SK-N-SH (cell line): ENCODE data around the gene BRICD5. TPM values are rescaled to one million over a fixed set of nuclear protein-coding genes. Genes with fewer than 3 reads are reported as not detected.

ENCODE experiments used
- CTCF ChIA-PET: fragments of 300-600, 350-600 bp; formaldehyde crosslinking; extraction: SDS; loops from one replicate; lab custom pipeline; 2021; lab: Yijun Ruan, JAX
- POLR2A ChIA-PET: fragments of 350-600 bp; sonication (Branson Sonifier 250); formaldehyde crosslinking; extraction: SDS; loops from one replicate; lab custom pipeline; 2020; ENCODE audit warnings: antibody characterized with exemption, inconsistent platforms; lab: Yijun Ruan, JAX
- DNase-seq: peaks from one replicate; pipeline ENCODE4 v3.0.0; 2012
- H2AFZ ChIP-seq: fragments of 200-600 bp; sonication (generic); 2 replicates; pipeline ENCODE4 v1.8.1; 2016; ENCODE audit warnings: antibody characterized with exemption, mild to moderate bottlenecking, low read depth
- H3F3A ChIP-seq: fragments of 200-600 bp; sonication (generic); replicated peaks from 2 replicates; pipeline ENCODE3; 2016; ENCODE audit warnings: antibody characterized with exemption, mild to moderate bottlenecking; ENCODE audit not compliant: insufficient read depth
- H3K27ac ChIP-seq, 2 experiments: fragments of 200-500 bp in 1 of 2; fragments of 200-600 bp in 1 of 2; sonication (Bioruptor generic) in 1 of 2; sonication (generic), shearing (Covaris generic) in 1 of 2; 2 replicates each; pipeline versions ENCODE4 v1.5.1 to v1.6.1; 2014 to 2016; ENCODE audit warnings: low read depth in 2 of 2, inconsistent platforms in 1 of 2, low read length in 1 of 2, mild to moderate bottlenecking in 1 of 2, mixed read lengths in 1 of 2
- H3K27me3 ChIP-seq: fragments of 200-600 bp; sonication (generic), shearing (Covaris generic); 2 replicates; pipeline ENCODE4 v1.6.1; 2016; ENCODE audit warnings: mixed run types; ENCODE audit not compliant: insufficient read depth
- H3K36me3 ChIP-seq, 2 experiments: fragments of 200-500 bp in 1 of 2; fragments of 200-600 bp in 1 of 2; sonication (Bioruptor generic) in 1 of 2; sonication (generic) in 1 of 2; replicated peaks in 1 of 2; 2 replicates each; pipeline versions ENCODE3 to v1.5.1; 2014 to 2016; ENCODE audit warnings: low read length in 1 of 2, mild to moderate bottlenecking in 1 of 2; ENCODE audit not compliant: insufficient read depth in 2 of 2, control insufficient read depth in 1 of 2
- H3K4me1 ChIP-seq, 2 experiments: fragments of 200-500 bp in 1 of 2; fragments of 200-600 bp in 1 of 2; sonication (Bioruptor generic) in 1 of 2; sonication (generic), shearing (Covaris generic) in 1 of 2; 2 replicates each; pipeline versions ENCODE4 v1.5.1 to v1.6.1; 2014 to 2016; ENCODE audit warnings: low read depth in 1 of 2, low read length in 1 of 2, mixed run types in 1 of 2; ENCODE audit not compliant: insufficient read depth in 2 of 2, control insufficient read depth in 1 of 2
- H3K4me2 ChIP-seq: fragments of 200-600 bp; sonication (generic), shearing (Covaris generic); 2 replicates; pipeline ENCODE4 v1.6.1; 2017; ENCODE audit warnings: mixed run types
- H3K4me3 ChIP-seq, 2 experiments: fragments of 200-500 bp in 1 of 2; fragments of 200-600 bp in 1 of 2; sonication (Bioruptor generic) in 1 of 2; sonication (generic), shearing (Covaris generic) in 1 of 2; 2 replicates each; pipeline versions ENCODE4 v1.5.1 to v1.8.1; 2014 to 2016; ENCODE audit warnings: low read depth in 2 of 2, inconsistent platforms in 1 of 2, low read length in 1 of 2, mild to moderate bottlenecking in 1 of 2, mixed read lengths in 1 of 2, moderate library complexity in 1 of 2
- H3K79me2 ChIP-seq: fragments of 200-600 bp; sonication (generic); 2 replicates; pipeline ENCODE4 v1.8.1; 2017; ENCODE audit warnings: mild to moderate bottlenecking; ENCODE audit not compliant: insufficient read depth
- H3K9ac ChIP-seq: fragments of 200-600 bp; sonication (generic); 2 replicates; pipeline ENCODE4 v1.6.1; 2017; ENCODE audit warnings: mixed run types
- H3K9me2 ChIP-seq: fragments of 200-600 bp; sonication (generic); 2 replicates; pipeline ENCODE4 v1.6.1; 2017; ENCODE audit warnings: mixed run types
- H3K9me3 ChIP-seq: fragments of 200-600 bp; sonication (generic); 2 replicates; pipeline ENCODE4 v1.6.1; 2017; ENCODE audit warnings: mixed run types, mild to moderate bottlenecking, moderate library complexity
- H4K20me1 ChIP-seq: fragments of 200-600 bp; sonication (generic); 2 replicates; pipeline ENCODE4 v1.6.1; 2017; ENCODE audit warnings: mild to moderate bottlenecking, mixed run types; ENCODE audit not compliant: insufficient read depth
- CTCF ChIP-seq: fragments of 200-600 bp; sonication (generic); IDR thresholded peaks from 2 replicates; pipeline ENCODE4 v1.6.1; 2017; ENCODE audit warnings: antibody characterized with exemption, mild to moderate bottlenecking, moderate library complexity
- ELF1 ChIP-seq: IDR thresholded peaks from 2 replicates; pipeline ENCODE4 v1.4.0; 2012
- EP300 ChIP-seq, 2 experiments: IDR thresholded peaks; 2 replicates each; pipeline versions ENCODE4 v1.4.0 to v1.6.1; 2012; ENCODE audit warnings: borderline replicate concordance in 1 of 2, low read depth in 1 of 2, low read length in 1 of 2
- FOSL2 ChIP-seq: IDR thresholded peaks from 2 replicates; pipeline ENCODE4 v1.4.0; 2012; ENCODE audit warnings: low read depth, mild to moderate bottlenecking, moderate library complexity, borderline replicate concordance
- FOXJ3 ChIP-seq: sonication (generic); formaldehyde crosslinking; IDR thresholded peaks from 2 replicates; pipeline ENCODE4 v1.5.1; 2020; ENCODE audit warnings: mild to moderate bottlenecking, missing genetic modification reagents
- GATA2 ChIP-seq: sonication (generic); formaldehyde crosslinking; IDR thresholded peaks from 2 replicates; pipeline ENCODE4 v1.5.0; 2020; ENCODE audit warnings: mild to moderate bottlenecking, missing genetic modification reagents
- JUND ChIP-seq: IDR thresholded peaks from 2 replicates; pipeline ENCODE4 v1.4.0; 2012
- MXI1 ChIP-seq: IDR thresholded peaks from 2 replicates; pipeline ENCODE4 v1.6.1; 2012; ENCODE audit warnings: mild to moderate bottlenecking, low read depth, low read length, improper control_type of control experiment
- NFIC ChIP-seq: IDR thresholded peaks from 2 replicates; pipeline ENCODE4 v1.4.0; 2012; ENCODE audit warnings: borderline replicate concordance
- NRF1 ChIP-seq: IDR thresholded peaks from 2 replicates; pipeline ENCODE4 v1.6.1; 2012; ENCODE audit warnings: low read depth, mild to moderate bottlenecking, low read length
- POLR2AphosphoS5 ChIP-seq: IDR thresholded peaks from 2 replicates; pipeline ENCODE4 v1.6.1; 2012; ENCODE audit warnings: low read depth, low read length
- RCOR1 ChIP-seq: fragments of 150-350 bp; IDR thresholded peaks from 2 replicates; pipeline ENCODE4 v1.6.1; 2017; ENCODE audit warnings: antibody characterized with exemption, low read length
- RFX5 ChIP-seq: IDR thresholded peaks from 2 replicates; pipeline ENCODE4 v1.6.1; 2012; ENCODE audit warnings: mild to moderate bottlenecking, improper control_type of control experiment, low read length
- SIN3A ChIP-seq: IDR thresholded peaks from 2 replicates; pipeline ENCODE4 v1.6.1; 2012; ENCODE audit warnings: low read depth, mild to moderate bottlenecking, low read length, moderate library complexity, borderline replicate concordance
- TCF12 ChIP-seq: IDR thresholded peaks from 2 replicates; pipeline ENCODE4 v1.4.0; 2012
- TEAD4 ChIP-seq: IDR thresholded peaks from 2 replicates; pipeline ENCODE4 v1.4.0; 2012; ENCODE audit warnings: mild to moderate bottlenecking, borderline replicate concordance; ENCODE audit not compliant: insufficient read depth
- USF1 ChIP-seq: IDR thresholded peaks from 2 replicates; pipeline ENCODE4 v1.4.0; 2012; ENCODE audit warnings: low read depth, borderline replicate concordance
- YY1 ChIP-seq: IDR thresholded peaks from 2 replicates; pipeline ENCODE4 v1.4.0; 2012; ENCODE audit warnings: low read depth, mild to moderate bottlenecking
- ZBTB33 ChIP-seq: IDR thresholded peaks from 2 replicates; pipeline ENCODE4 v1.4.0; 2012; ENCODE audit warnings: low read depth, borderline replicate concordance
- WGBS: methylation state at CpG from one replicate; pipeline ENCODE4 v1.1.6; 2017; ENCODE audit warnings: low lambda C conversion rate; 5-methylcytosine and 5-hydroxymethylcytosine counted together
- polyA plus RNA-seq, 3 experiments: library from polyadenylated mRNA; depleted of rRNA; stranded (reverse); fragments of >200 nt; gene quantifications; 2 replicates each; pipeline ENCODE4 v1.2.3, GENCODE V29; 2012
- TF ChIP-seq, protein P1 (sequence below): IDR thresholded peaks from 2 replicates; pipeline ENCODE4 v1.4.0; 2012; ENCODE audit warnings: low read depth

The BRICD5 gene
- polyA plus RNA-seq, 1 of the 3 experiments (the other 2 are of a cell fraction): 2.3 TPM

GRCh38 chr16:2172688-2173335, 37.9 kb downstream of the BRICD5 start:
- WGBS: 95% methylated on average over 24 of the region's 29 CpGs
- no peak overlapping the region for H2AFZ ChIP-seq

DNA sequence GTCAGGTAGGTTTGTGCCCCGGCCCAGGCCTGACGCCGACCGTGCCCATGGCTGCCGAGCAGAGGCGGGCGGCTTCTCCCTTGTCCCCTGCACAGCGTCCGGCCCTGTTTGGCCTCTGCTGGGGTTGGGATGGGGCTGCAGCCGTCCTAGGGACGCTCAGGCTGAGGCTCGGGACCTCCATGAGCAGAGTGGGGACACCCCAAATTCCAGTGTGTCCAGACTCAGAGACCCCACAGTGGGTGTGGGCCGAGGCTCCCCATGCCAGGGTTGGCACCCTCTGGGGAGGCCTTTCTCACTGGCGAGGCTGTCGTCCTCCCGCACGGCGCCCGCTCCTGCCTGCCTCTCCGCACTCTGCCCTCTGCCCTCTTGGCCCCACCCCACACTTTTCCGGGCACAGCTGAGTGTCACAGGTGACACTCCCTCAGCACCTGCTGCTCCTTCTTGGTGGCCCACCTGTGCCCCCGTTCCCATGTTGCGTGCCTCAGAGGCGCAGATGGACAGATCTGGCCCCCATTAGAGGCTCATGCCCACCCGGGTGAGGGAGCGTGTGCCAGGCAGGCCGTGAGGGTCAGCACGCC, 39.0 kb downstream of the BRICD5 start:
- H3K4me1 ChIP-seq: no peaks in the 10 kb centered on the region
- no peak overlapping the region for H3K4me2 ChIP-seq
- peaks cover 0 to 78% of the 10 kb centered on the region in 2 experiments for H3K36me3 ChIP-seq
- ChIA-PET POLR2A (no interaction called here), CTCF (no interaction called here)
- TF ChIP-seq NFIC (no peak), POLR2AphosphoS5 (no peak), EP300 (IDR thresholded peaks at IDR 0.05; ENCODE audit: borderline replicate concordance in 1 of 2, low read depth in 1 of 2, low read length in 1 of 2) (no peak), FOSL2 (no peak), FOXJ3 (CRISPR knock-in tag) (no peak), GATA2 (CRISPR knock-in tag) (no peak), RFX5 (no peak), CTCF (no peak), SIN3A (no peak), USF1 (no peak), TCF12 (no peak), YY1 (no peak), NRF1 (no peak), RCOR1 (no peak), MXI1 (no peak), JUND (no peak), ELF1 (no peak), ZBTB33 (no peak)
- TF ChIP-seq, protein P1, sequence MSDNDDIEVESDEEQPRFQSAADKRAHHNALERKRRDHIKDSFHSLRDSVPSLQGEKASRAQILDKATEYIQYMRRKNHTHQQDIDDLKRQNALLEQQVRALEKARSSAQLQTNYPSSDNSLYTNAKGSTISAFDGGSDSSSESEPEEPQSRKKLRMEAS: no peak
- no peaks in the 10 kb centered on the region for H3K9me2 ChIP-seq
- no peaks in the 10 kb centered on the region for H3K27me3 ChIP-seq
- no peak overlapping the region for H3K27ac ChIP-seq
- H3K79me2 ChIP-seq: peaks cover 3% of the 10 kb centered on the region; the same call in 1 of the 2 replicates
- no peak overlapping the region for H3K9ac ChIP-seq
- H3K9me3 ChIP-seq: no peaks in the 10 kb centered on the region
- no peak for DNase-seq
- 0 out of 2 replicates have a peak, but pooled peaks cover 5% of the 10 kb centered on the region for H4K20me1 ChIP-seq
- WGBS: 92% methylated on average over 15 of the region's 28 CpGs
- H3K4me3 ChIP-seq: no peak overlapping the region
- H3F3A ChIP-seq: no peaks in the 10 kb centered on the region
- H2AFZ ChIP-seq: no peak overlapping the region

More at GRCh38 chr16:2172688-2173335, 37.9 kb downstream of the BRICD5 start:
- H3F3A ChIP-seq: no peaks in the 10 kb centered on the region
- TF ChIP-seq TEAD4: no peak
- no peak for TF ChIP-seq NFIC
- TF ChIP-seq RFX5: no peak
- no peak for TF ChIP-seq USF1
- TF ChIP-seq RCOR1: no peak
- H3K4me3 ChIP-seq: no peak overlapping the region
- no peak overlapping the region for H3K27ac ChIP-seq
- H3K4me1 ChIP-seq: no peaks in the 10 kb centered on the region
- H4K20me1 ChIP-seq: 0 out of 2 replicates have a peak, but pooled peaks cover 1% of the 10 kb centered on the region
- H3K9me2 ChIP-seq: no peaks in the 10 kb centered on the region
- no peak for DNase-seq
- POLR2A ChIA-PET: no interaction called here
- H3K4me2 ChIP-seq: no peak overlapping the region
- no peaks in the 10 kb centered on the region for H3K9me3 ChIP-seq
- H3K9ac ChIP-seq: no peak overlapping the region
- no peaks in the 10 kb centered on the region for H3K79me2 ChIP-seq
- CTCF ChIA-PET: interaction anchor here (1.5 kb wide), 1 partner anchor 21 kb away, joined by 3 read pairs; no protein-coding TSS in a partner anchor
- H3K36me3 ChIP-seq: peaks cover 0 to 76% of the 10 kb centered on the region in 2 experiments
- H3K27me3 ChIP-seq: no peaks in the 10 kb centered on the region
